GM12892 (cell line): Measurements from ENCODE around the gene KLRG1. TPM values are rescaled to one million over a fixed set of nuclear protein-coding genes. Genes with fewer than 3 reads are reported as not detected.

Experiments
- DNase-seq: peaks from one replicate; pipeline ENCODE4 v3.0.0; 2011; ENCODE audit not compliant: insufficient read length
- FAIRE-seq: peaks from 2 replicates; lab custom pipeline; 2011; peaks lifted over from hg19 to GRCh38; lab: Jason Lieb, UNC
- POLR2A ChIP-seq: IDR thresholded peaks from 2 replicates; pipeline ENCODE4 v1.6.1; 2011; ENCODE audit warnings: low read depth, low read length, control low read depth
- POLR2AphosphoS5 ChIP-seq: IDR thresholded peaks from 2 replicates; pipeline ENCODE4 v1.6.1; 2011; ENCODE audit warnings: low read depth, low read length, control low read depth
- TAF1 ChIP-seq: IDR thresholded peaks from 2 replicates; pipeline ENCODE4 v1.6.1; 2011; ENCODE audit warnings: low read depth, mild to moderate bottlenecking, control low read depth, low read length, borderline replicate concordance
- polyA plus RNA-seq: library from polyadenylated mRNA; unstranded; fragments of >200 nt; gene quantifications from one replicate; pipeline ENCODE4 v1.2.1, GENCODE V29; 2012; ENCODE audit warnings: missing spikeins, inconsistent platforms; ENCODE audit not compliant: missing spikeins

Gene KLRG1
- 2.1 TPM for polyA plus RNA-seq

DNA sequence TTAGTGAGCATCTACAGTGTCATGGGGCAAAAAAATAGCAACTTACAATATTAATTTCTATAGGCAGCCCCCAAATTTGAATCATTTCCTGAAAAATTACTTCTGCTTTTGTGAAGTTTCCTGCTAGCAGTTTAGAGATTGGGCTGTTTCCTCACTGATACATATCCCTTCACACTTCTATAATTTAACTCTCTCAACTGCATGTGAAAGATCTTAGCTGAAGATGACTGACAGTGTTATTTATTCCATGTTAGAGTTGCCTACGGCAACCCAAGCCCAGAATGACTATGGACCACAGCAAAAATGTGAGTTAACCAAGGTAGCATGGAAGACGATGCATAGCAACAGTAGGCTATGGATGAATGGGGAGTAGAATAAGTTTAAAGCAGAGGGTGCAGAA, at the start of gene KLRG1:
Gene KLRG1, plus strand, starts transcription at position 134 of the 400 bp plus-strand sequence. Its CDS starts 90 bp downstream, at position 224.
- no peak for TF ChIP-seq TAF1
- no peak for TF ChIP-seq POLR2A
- TF ChIP-seq POLR2AphosphoS5 = no peak
- FAIRE-seq (peak; percentile 33), DNase-seq (no peak)

DNA sequence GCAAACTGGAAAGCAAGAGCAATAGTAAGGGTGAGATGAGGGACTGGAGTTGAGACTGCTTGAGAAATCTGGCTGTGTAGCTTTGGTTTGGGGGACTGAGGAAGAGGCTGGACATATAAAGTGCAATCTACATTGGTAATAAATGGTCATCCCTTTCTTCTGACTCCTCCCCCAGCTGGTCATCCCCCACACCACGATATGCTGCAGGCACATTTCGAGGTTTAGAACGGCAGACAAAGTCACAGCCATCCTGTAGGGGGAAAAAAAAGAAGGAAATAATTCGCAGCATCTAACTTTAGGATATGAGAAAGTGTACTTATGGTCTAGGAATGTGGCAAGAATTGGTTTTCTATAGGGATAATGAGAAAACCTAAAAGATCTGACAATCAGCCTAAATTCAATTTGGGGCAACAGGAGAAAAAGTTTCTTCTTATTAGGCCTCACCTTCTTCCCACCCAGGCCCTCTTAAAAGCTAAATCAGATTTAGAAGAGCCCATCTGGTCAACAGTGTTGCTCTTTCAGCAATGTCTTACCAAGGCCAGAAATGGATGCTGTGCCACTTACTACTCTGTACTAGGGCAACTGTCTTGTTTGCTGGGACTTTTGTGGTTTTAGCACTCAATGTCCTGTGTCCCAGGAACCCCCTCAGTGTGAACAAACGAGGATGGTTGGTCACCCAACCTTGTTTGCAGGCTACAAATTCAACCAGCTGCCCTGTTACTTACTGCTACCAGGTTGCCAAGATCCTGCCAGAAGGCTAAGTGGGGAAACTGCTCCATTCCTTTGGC, 47.5 kb upstream of the KLRG1 start:
- FAIRE-seq (no peak), DNase-seq (no peak)
- TF ChIP-seq POLR2AphosphoS5 (no peak), TAF1 (no peak), POLR2A (no peak)

DNA sequence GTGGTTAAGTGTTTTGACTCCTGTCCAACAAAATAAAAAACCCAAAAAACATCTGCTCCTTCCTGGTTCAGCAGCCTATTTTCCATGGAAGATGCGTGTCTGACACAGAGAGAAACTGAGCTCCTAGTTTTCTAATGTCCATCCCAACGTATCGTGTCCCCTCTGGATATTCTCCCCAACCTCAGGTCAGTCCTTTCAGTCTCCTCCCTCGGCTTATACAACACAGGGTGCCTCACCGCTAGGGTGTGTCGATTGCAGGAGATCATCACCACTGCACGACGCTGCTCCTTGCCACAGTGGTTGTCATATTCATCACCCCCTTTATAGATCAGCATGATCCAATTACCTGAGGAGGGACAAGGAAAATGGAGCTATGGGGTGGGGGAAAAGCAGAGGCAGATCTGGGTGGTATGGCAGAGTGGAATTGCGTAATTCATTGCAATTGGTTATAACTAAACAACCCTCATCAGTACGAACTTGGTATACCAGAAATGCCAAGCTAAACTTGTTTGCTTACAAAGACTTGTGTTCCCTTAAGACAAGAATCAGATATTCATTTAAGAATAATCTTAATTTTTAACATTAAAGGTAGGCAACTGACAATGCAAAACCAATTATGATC, 45.7 kb upstream of the KLRG1 start:
- FAIRE-seq (no peak), DNase-seq (no peak)

DNA sequence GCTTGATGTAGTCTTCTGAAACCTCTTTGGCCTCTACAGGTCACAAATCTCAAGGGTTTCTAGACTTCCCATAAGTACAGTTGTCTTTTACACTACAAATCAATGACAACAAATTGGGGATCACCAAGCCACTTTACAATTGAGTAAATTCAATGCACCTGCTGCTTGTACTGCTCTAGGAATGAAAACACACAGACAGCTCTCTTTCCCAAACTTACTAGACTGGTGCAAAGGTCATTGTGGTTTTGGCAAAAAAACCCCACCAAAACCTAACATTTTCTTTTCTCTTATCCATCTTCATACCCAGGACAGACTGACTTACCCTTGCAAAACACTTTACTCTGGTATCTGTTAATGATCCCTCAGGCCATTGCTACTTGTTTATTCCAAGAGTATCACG, 42.6 kb upstream of the KLRG1 start:
- FAIRE-seq (no peak), DNase-seq (no peak)
- no peak for TF ChIP-seq TAF1
- TF ChIP-seq POLR2A = no peak
- TF ChIP-seq POLR2AphosphoS5 = no peak

More for the DNA sequence above, 45.7 kb upstream of the KLRG1 start:
- TF ChIP-seq POLR2A (no peak), TAF1 (no peak), POLR2AphosphoS5 (no peak)

DNA sequence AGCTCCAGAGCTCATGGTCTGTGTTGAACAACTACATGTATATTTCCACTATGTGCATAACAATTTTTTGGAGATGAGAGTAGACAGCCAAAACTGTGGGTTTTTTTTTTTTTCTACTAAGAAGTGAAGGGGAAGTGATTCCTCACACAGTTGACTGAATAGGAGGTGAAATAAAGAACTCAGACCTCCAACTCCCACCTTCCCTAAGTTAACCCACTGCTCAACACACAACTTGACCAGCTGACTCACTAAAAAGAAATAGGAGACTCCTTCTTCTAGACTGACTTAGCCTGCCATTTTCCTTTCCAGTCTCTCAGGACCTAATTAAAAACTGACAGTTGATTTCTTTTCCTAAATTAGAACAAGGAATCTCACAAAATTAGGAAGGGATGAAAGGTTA, 41.6 kb upstream of the KLRG1 start:
- DNase-seq (no peak), FAIRE-seq (no peak)
- TF ChIP-seq POLR2AphosphoS5 (no peak), POLR2A (no peak), TAF1 (no peak)

DNA sequence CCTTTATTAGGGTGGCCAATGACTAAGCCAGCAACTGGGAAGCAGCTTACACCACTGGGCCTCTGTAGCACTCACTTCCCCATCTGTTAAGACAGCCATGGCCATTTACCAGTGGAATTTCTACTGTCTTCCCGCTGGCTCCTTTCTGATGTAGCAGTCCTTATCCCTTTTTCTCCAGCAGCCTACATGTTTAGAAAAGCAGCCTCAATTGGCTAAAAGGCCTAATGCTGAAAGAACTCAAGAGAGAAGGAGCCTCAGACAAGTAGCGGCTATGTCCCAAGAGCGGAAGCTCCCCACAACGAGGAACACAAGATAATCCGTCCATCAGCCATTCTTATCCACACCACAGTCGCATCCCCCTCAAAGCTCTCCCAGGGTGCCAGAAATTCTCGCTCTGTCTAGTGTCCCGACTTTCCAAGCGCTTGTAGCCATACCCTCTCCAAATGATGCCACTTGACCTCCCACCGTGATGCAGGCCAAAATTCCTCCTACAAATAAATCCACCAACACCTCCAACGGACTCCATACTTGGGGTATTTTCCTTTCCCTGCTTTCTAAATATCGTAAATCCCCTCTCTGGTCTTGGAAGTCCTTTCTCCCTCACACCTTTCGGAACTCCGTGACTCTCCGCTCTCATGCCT, 40.5 kb upstream of the KLRG1 start:
- DNase-seq (no peak), FAIRE-seq (no peak)
- TF ChIP-seq POLR2A = no peak
- no peak for TF ChIP-seq TAF1
- no peak for TF ChIP-seq POLR2AphosphoS5

DNA sequence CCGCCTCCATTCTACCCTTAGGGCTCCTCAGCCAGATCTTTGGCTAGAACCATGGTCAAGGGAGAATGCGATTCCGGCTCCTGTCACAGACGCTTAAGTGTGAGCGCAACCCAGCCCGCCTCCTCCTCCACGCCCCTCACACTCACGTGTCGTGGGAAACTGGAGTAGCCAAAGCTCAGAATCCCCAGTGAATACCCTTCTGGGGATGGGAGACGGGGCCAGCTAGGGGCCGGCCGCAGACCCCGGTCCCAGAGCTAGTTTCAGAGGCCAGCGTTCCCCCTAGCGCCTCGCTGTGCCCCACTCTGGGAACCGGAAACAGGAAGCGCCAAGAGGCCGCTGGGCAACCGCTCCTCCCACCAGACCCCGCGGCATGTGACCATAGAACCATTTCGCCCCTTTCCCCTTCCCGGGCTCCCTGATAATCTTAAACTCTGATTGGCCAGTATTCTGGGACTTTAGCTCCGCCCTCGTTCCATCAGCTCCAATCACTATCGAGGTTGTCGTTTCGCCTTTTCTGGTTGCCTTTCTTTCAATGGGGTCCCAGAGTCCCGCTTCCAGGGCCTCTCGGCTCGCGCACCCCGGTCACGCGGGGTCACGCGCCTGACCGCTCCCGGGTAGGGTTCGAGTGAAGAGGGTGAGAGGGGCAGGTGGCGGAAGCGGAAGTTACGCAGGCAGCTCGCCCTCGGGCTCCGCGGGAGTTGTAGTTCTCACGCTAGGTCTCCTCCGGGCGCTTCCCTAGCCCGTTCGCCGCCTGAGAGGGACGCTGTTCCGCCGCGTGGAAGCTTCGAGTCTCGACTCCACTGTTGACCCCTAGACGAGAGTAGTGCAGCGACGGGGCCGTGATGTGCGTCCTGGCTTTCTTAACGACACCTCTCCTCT, 39.8 kb upstream of the KLRG1 start, which contains the start of gene M6PR:
Gene M6PR, minus strand, starts transcription at position 304 of the 879 bp plus-strand sequence. CDS start 3,241 bp downstream, outside the sequence.
- peak; percentile 86 for TF ChIP-seq POLR2AphosphoS5
- peak; percentile 39; the same call in 1 of the 2 replicates for TF ChIP-seq TAF1
- TF ChIP-seq POLR2A = peak; percentile 91
- peak; percentile 75 for DNase-seq
- peak; percentile 98 for FAIRE-seq

DNA sequence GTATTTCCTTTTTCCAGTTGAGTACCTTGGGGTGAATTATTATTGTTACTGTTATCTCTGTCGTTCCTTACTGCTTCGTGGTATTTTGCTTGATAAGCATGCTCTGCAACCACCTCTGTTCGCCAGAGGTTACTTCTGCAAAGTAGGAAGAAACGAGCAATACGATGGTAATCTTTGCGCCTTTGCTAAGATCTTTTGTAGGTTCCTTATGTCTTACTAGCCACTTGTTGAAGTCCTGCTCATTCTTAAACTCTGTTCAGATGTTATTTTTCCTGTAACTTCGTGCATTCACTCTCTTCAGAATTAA, 39.2 kb upstream of the KLRG1 start:
- FAIRE-seq (no peak), DNase-seq (no peak)
- TF ChIP-seq POLR2A (no peak), TAF1 (no peak), POLR2AphosphoS5 (no peak)

DNA sequence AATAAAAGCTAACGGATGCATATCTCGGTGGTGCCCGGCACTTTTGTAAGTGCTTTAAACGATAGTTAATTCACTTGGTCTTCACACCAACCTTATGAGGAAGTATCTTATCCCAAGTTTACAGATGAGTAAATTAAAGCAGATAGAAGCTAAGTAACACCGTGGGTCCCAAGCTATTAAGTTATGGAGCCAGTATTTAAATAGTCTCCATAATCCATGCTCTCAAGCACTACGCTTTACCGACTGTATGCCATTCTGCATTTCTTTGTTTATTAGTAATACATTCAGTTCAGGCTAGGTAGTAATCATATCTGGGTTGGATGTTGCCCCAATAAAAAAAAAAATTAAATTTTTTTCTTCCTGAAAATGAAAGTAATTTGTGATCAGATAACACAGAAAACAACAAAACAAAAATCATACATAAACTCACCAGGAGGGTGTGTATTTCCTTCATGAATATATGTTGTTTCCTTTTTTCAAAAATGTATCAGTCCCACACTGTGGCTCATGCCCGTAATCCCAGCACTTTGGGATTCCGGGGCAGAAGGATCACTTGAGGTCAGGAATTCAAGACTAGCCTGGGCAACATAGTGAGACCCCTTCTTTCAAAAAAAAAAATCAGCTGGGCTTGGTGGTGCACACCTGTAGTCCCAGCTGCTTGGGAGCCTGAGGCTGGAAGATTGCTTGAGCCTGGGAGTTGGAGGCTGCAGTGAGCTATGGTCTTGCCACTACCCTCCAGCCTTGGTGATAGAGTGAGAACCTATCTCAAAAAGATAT, 38.5 kb upstream of the KLRG1 start:
- DNase-seq = no peak
- peak; percentile 14 for FAIRE-seq

DNA sequence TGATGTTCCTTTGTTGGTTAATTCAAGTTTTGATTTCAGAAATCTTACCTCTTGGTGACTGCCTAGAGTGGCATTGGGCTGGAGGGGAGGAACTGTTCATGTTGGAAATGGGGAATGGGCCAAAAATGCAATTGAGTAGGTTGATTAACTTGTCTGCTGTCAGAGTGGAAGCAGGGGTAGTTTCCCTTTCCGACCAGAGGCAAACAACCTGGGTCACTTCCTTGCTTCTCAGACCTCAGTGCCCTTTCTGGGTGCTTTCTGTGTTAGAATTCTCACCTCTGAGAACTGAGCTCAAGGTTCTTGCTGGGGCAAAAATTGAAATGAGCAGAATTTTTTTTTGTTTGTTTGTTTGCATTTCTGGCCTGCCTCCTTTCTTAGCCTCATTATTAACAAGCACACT, 37.6 kb upstream of the KLRG1 start:
- FAIRE-seq (no peak), DNase-seq (no peak)
- TF ChIP-seq TAF1 = no peak
- TF ChIP-seq POLR2AphosphoS5 = no peak
- TF ChIP-seq POLR2A = no peak

More for the DNA sequence above, 38.5 kb upstream of the KLRG1 start:
- TF ChIP-seq POLR2A = no peak

DNA sequence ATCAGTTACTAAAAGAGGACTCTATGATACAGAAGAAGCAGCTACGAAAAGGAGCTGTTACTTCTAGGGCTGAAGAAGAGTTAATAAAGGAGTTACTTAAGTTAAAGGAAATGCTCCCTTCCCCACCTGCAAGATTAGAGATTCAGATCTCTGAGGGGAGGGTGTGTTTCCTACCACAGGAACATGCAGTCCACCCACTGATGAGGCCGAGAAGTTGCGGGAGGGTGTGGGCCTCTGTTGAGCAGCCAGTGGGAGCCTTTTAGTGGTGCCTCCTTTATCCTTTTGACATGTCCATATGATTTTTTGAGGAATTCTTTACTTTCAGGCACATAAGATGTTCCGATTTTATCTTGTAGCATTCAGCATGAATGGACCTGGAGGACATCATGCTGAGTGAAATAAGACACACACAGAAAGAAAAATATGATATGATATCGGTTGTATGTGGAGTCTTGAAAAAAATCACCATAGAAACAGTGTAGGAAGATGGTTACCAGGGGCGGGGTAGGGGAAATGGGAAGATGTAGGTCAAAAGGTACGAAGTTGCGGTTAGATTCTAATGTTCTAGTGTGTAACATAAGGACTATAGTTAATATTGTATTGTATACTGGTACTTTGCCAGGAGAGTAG, 35.5 kb upstream of the KLRG1 start:
- TF ChIP-seq POLR2A (no peak), POLR2AphosphoS5 (no peak), TAF1 (no peak)
- FAIRE-seq (no peak), DNase-seq (no peak)
